ENCODE results near the gene CFAP100.

CFAP100 gene

DNA sequence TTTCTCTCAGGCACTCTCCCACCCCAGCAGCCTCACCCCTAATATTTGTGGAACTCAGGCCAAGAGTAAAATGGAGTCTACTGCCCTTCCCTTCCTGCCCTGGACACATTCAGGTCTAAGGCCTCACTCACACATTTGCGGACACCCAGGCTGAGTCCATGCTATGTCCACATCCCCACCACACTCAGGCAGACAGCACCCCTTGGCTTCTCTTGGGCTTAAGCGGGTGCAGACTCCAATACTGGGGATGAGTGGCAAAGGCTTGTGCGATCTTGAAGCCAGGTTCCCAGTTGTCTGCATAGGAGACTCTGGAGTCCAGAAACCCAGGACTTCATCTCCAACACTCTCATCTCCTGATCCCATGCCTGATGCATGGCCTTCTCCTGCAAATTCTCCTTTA lies 17.5 kb upstream of the CFAP100 start:
- no peak for DNase-seq

DNA sequence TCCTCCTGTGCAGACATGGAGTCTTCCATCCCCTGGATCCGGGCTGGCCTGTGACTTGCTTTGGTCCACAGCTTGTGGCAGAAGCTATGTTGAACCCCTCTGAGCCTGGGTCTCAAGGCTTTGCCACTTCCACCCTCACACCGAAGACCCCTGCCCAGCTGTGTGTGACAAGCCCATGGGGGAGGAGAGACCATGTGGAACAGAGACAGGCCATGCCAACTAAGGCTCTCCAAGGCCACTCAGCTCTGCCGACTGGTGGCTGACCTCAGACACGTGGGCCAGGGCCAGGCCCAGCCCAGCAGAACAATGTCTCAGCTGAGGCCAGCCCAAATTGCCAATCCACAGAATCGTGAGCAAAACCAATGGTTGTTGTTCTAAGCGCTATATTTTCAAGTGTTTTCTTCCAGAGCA lies 16.4 kb upstream of the CFAP100 start:
- DNase-seq: no peak

DNA sequence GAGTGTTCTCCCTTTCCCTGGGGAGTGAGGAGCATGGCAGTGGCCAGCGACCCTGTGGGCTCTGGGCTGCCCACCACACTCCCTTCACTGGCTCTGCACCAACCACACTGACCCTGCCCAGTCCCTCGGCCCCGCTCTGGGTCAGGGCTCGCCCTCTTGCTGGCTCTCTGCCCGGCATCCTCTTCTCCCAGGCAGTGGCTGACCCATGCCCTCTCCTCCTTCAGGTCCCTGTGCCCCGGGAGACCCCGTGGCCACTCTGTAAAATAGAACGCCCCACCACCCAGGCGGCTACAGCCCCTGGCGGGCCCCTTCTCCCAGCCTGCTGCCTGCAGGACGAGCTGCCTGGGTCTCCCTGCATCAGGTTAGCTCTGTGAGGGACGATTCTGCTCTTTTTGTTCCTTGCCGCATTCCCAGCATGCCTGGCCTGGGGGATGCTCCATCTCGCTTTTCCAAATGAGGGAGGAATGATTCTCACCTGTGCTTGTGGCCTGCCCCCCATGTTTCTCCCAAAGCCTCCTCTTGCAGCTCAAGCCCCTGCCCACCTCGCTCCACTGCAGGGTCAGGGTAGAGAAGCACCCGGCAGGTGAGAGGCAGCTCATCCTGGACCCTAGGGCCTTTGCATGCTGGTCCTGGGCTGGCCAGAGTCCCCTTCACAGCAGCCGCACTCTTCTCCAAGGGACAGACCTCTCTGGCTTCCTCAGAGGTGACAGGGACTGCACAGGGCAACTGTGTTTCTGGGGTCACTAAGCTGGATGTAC lies 14.5 kb upstream of the CFAP100 start:
- no peak for DNase-seq

DNA sequence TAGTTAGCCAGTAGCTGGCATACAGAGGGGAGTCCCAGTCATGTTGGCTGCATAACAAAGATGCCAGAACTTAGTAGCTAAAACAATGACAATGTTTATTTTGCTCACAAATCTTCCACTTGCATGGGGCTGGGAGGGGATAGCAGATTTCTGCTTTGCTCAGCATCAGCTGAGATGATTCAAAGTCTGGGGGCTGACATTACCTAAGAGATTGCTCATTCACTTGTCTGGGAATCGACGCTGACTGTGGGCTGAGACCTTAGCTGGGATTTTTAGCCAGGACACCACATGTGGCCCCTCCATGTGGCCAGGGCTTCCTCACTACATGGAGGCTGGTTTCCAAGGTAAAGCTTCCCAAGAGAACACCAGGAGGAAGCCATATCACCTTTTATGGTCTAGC lies 12.7 kb upstream of the CFAP100 start:
- peak; percentile 34 for DNase-seq

DNA sequence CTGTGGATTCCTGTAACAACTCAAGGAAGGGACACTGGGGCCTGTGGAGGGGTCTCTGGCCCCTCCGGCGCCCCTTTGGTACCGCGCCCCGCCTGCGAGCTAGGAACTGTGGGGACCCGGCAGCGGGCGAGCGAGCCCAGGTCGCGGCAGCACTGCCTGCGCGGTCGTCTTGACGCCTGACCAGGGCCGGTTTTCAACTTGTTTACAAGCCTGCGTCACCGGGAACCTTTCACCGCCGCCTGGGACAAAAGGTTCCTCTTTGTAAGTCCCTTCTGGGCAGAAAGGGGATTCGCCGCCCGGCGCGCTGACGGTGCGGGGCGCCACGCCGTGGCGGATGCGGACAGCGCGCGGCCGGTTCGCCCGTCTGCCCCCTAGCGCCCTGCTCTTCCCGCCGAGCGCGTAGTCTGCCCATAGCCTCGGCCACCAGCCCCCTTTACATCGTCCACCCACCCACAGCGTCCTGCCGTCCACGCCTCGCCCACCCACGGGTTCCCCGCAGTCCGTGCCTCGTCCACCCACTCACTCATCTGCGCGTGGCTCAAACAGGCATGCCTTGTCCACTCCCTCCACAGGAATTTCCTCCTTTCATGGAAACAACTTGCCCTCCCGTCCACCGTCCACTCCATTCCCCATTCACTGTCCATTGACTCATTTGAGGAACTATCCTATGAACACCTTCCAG lies 5.5 kb upstream of the CFAP100 start:
- DNase-seq: peak; percentile 93

DNA sequence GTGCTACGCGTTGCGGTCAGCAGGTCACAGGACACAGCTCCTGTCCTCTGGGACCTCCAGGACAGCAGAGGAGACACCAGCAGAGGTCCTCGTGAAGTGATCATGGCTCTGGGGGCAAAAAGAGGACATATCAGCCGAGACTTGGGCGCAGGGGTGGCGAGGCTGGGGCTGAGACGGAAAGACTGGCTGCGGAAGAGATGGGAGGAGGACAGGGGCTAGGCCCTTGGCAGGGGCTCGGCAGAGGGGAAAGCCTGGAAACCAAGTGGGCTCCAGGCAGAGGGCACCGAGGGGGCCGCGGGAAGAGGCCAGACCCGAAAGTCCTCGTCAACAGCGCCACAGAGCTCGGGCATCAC lies 4.9 kb upstream of the CFAP100 start:
- DNase-seq: no peak

DNA sequence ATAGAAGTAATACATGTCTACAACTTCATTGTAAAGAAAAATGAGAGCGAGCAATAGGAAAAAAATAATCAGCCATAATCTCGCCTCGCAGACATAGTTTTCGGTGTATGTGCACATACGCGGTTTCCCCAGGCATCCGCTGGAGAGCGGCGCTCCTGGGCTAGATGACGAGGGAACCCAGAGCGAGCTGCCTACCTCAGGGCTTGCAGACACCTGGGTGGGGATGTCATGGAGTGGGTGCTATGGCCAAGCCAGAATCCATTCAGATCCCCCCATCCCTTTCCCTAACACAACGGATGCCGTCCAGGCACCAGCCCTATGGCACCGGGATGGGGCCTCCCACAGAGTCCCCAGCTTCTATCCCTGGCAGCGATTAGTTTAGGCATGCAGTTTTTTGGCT lies 4.5 kb upstream of the CFAP100 start:
- DNase-seq: no peak

DNA sequence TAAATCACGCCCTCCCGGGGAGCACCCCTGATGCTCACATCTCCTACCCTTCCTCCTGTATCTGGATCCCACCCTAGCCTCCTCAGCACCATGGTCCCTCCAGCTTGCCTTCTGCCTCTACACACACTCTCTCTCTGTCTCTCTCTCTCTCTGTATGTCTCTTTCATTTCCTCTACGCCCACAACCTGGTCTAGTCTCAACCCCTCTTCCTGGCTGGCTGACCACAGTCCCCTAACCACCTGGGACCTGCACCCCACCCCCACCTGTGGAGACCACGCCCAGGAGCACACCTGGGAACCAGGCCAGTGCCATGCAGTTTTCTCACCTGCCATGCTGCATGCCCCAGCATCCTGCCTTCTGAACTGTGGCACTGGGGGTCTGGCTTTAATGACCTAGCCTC lies 4.0 kb upstream of the CFAP100 start:
- no peak for DNase-seq

DNA sequence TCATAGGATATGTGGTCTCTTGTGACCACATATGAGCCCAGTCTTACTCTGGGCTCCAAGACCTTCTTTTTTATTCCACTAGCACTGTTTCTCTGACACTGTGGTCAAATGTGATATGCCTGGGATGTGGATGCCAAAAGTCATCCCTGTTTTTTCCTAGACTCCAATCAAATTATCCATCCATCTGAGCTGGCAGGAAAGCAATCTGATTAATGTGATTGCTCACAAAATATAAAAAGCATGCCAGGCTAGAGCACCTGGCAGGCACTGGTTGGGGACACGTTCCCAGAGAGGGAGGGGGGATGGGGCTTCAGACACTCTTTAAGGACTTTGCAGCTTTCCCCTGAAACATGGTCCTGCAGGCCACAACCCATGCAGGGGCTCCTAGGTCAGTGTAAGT lies 3.1 kb upstream of the CFAP100 start:
- no peak for DNase-seq

DNA sequence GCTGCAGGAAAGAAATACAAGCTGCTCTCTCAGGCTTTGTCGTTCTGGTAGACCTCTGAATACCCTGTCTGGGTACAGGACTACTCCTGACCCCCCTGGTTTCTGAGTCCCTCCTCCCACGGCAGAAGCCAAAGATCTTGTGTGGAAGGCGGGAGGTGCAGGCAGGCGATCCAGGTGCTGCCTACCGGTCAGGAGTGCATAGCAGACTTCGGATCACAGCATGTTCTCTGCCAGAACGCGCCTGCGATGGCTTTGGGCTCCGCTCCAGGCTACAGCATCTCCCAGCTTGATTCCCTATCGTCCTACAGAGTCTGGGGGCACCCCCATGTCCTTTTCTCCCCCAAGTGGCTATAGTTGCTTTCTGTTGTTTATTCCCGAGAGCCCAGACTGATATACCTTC lies 2.5 kb upstream of the CFAP100 start:
- DNase-seq: no peak

DNA sequence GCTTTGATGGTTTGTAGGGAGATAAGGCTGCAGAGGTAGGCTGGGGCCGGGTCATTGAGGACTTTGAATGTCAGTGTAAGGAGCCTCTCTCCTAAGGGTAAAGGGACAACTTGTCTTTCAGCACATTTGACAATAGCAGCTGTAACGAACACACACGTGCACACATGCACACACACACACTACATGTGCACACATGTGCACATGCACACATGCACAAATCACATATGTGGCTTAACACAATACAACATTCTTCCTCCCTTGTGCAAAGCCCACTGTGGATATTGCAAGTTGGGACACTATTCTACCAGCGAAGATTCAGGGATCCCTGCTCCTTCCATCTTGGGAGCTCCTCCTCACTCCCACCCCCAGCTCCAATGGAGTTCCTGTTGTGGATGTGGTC lies 1.1 kb upstream of the CFAP100 start:
- no peak for DNase-seq

DNA sequence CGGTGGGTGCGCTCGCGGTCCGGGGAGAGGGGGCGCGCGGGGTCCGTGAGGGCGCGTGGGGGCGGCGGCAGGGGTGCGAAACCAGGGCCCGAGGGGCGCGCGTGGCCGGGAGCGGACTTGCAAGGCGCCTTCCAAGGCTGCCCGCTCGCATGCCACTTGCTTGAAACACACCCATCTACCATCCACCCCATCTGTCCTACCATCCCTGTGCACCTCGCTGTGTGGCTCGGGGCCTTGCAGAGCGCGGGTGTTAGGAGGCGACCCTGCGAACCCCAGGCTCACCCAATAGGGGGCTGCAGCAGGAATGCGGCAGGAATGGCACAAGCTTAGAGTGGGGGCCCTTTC lies 240 bp downstream of the CFAP100 start:
- no peak for DNase-seq

DNA sequence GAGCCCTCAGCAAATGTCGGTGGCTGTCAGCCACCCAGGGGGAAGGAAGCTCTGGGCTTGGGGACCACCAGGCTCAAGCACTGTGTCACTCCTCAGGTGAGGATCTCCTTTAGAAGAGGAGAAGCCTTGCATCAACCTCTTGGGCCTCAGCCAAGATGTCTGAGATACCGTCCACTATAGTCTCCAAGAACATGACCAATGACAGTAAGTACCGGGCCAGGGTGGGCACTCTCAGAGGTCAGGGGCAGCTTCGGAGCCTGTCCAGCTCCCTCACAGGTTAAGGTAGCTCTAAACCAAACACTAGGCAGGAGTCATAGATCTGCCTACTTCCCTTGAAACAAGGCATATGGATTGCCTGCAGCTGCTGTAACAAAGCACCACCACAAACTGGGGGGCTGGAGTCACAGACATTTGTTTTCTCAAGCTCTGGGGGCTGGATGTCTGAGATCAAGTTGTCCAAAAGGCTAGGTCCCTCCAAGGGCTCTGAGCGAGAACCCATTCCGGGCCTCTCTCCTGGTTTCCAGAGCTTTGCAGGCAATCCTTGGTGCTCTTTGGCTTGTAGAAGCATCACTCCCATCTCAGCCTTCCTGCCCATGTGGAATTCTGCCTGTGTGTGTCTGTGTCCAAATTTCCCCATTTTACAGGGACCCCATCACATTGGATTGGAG lies 1.3 kb downstream of the CFAP100 start:
- DNase-seq: no peak

DNA sequence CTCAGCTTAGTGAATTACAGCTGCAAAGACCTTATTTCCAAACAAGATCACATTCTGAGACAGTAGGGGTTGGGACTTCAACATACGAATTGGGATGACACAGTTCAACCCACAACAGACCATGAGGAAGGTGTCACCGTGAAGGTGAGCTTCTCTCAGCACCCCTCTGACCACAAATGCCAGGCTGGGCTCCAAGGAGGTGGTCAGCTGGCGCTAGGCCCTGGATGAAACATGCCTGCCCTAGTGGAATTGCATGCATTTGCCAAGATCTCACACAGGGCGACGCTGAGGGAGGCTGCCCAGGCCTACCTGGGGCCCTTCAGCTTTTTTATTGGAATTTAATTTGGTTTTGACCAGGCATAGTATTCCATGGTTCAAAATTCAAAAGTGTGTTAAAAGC lies 1.8 kb downstream of the CFAP100 start:
- no peak for DNase-seq

DNA sequence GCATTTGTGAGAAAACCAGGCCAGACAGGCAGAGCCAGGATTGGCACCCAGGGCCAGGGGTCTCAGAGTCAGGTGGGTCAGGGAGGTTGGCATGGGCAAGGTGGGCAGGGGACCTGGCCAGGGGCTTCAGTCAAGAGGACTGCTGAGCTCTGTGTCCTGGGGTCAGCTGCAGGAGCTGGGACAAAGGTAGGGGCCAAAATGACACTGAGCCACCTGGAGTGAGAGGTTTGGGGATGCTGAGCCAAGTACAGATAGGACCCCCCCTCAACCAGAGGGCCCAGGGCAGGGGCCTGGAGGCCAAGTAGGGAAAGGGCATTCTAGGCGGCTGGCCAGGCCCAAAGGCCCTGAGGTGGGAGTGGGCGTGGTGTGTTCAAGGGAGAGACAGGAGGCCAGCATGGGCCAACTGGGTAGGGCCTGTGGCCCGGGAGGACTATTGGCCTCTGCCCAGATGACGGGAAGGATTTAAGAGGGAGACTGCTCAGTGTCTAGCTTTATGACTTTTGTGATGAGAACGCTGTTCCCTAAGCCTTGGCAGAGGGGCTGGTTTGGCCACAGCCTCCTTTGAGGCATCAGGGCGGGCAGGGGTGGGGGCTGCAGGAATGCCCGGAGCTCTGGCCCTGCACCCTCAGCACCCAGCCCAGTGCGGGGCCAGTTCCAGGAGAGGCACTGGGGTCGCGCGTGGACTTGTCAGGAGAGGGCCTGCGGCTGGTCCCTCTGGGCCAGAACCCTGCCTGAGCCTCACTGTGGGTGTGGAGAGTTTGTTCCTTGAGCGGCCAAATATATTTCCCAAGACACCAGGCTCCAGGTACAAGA lies 3.1 kb downstream of the CFAP100 start:
- DNase-seq: no peak

DNA sequence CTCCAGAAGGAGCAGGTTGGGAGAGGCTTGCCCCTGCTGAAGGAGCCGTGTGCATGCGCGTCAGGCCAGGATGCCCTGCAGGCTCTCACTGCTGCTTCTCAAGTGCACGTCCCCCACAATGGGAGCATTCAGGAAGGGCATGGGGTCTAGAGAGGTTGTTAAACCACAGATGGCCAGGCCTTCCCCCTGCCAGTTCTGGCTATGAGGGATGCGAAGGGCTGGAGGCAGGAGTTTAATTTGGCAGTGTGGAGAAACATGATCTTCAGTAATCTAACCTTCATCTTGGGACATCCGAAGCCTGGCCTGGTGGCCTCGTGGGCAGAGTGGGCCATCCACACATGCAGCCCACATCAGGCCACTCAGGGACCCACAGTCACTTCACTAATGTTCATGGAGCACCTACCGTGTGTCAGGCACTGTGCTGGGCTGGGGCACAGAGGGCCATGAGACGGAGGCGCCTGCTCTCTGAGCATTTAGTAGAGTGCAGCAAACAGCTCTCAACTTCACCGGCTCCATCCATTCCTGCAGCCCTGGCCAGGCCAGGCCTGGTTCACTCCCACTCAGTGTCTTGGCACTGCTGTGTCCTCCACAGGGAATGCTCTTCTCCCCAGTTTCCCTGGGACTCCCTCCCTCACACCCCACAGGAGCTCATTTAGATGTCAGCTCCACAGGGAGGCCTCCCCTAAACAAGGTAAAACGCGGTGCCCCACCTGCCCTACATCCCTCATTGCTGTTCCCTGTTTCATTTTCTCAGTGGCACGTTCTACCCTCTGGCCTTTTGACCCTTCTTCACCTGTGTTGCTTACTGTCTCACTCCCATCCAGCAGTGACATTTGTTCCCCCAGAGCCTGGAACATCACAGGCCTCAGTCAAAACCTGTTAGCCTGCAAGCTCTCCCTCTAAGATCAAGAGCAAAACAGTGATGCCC lies 4.0 kb downstream of the CFAP100 start:
- DNase-seq: no peak

DNA sequence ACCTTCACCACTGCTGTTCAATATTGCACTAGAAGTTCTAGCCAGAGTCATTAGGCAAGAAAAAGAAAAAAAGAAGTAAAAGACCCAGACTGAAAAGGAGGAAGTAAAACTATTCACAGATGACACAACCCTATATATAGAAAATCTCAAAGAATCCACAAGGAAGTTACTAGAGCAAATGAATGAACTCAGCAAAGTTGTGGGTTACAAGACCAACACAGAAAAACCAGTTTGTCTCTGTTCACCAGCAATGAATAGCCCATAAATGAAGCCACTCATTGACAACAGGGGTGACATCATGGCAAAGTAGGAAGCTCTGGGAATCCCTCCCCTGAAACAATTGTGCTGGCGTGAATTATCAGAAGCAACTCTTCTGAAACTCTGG lies 4.6 kb downstream of the CFAP100 start:
- DNase-seq: peak; percentile 97

DNA sequence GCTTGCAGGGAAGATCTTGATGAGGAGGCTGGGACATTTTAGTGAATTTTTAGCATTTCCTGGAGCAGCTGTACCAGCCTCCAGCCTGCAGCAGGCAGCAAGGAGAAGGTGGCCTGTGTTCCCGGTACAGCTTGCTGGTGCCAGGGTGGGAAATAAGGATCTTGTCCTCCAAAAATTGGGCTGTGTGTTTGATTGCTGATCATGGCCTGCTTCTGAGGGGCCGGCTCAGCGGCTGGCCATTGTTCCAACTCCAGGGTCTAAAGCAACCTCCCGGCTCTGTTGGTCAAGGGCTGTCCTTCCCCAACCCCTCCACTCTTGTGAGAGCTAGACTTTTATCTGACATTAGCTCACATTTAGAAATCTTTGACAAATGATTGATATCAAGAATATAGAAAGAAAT lies 5.0 kb downstream of the CFAP100 start:
- no peak for DNase-seq

DNA sequence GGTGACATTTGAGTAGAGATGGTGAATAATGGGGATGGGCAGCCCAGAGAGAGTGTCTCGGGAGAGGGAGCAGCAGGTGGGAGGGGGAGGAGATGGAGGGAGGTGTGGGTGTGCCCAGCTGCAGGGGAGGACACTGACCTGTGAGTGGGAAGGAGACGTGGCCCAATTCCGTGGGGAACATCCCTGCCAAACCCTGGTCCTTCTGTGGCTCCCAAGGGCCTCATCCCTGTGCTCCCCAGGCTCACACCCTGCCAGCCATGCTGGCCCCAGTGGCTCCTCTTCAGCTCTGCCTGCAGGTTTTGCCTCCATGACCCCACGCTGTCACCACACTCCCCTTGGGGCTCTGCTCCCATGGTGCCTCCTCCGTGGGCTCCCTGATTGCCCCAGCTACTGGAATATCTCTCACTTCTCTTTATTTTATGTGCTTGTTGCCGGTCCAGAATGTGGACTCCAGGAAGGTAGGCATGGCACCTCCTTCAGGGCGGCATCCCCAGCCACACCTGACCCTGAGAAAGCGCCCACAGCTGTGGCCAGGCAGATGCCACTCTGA lies 7.0 kb downstream of the CFAP100 start:
- DNase-seq: no peak

DNA sequence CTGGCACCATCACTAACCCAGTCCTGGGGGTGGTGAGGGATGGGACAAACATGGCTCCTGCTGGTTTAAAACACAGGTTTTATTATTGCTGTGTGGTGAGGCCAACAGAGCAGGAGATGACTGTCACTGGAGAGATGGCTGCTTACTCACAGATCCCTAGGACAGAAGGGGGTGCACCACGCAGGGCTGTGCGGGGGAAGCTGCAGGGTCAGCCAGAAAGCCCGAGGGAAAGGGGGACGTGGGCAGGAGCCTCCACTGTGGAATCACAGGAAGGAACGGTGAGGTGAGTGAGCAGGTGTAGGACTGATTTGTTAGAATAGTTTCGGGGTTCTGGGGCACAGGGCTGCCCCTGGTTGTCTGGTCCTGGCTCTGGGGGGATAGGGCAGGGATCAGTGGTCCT lies 7.5 kb downstream of the CFAP100 start:
- no peak for DNase-seq

DNA sequence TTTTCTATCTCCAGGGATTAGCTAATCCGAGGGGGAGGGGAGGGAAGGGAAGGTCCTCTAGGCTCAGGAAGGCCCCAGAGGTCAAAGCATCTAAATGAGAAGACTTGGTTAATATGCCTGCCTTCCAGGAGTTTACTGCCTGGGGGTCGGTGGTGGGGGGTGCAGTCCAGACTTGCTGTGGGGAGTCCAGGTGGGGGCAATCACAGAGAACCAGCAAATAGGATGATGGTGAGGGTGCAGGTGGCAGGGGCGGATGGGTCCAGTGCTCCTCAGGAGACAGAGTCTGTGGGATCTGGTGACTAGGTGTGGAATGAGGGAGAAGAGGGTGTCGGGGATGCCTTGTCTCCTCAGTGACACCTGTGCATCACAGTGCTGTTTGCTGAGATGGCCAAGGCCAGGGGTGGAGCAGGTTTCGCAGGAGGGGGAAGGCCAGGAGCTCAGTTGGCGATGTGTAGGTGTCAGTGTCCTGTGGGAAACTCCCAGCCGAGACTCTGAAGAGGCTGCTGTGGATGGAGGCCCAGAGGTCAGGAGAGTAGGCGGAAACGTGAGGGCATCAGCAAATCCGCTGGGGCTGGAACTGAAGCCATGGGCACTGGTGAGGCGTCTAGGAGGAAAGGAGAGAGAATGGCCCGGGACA lies 8.1 kb downstream of the CFAP100 start:
- no peak for DNase-seq
